ENCODE measurements around the gene ATP13A3. TPM values are rescaled to one million over a fixed set of nuclear protein-coding genes. Genes with fewer than 3 reads are reported as not detected.
A peak's percentile ranks its signal among the peaks of the same experiment; 100 is the strongest.

ATP13A3 gene
- total and polyA plus RNA-seq, 10 donors: 10.3 to 142 (median 81.6) TPM

GRCh38 chr3:194469977-194470376 lies 16.8 kb downstream of the ATP13A3 start:
- Histone ChIP-seq H3K4me3 (no peak overlapping the region), H3K36me3 (no peaks in the 10 kb centered on the region), H3K9me3 (no peaks in the 10 kb centered on the region), H3K27ac (peak overlapping the region in 1 of 8 donors; percentile 22), H3K27me3 (replicated peaks in 1 of 7) (no peaks in the 10 kb centered on the region), H3K4me1 (peaks cover 7 to 78% (median 31%) of the 10 kb centered on the region in 6 donors)
- DNase-seq: no peak
- TF ChIP-seq, protein P1, sequence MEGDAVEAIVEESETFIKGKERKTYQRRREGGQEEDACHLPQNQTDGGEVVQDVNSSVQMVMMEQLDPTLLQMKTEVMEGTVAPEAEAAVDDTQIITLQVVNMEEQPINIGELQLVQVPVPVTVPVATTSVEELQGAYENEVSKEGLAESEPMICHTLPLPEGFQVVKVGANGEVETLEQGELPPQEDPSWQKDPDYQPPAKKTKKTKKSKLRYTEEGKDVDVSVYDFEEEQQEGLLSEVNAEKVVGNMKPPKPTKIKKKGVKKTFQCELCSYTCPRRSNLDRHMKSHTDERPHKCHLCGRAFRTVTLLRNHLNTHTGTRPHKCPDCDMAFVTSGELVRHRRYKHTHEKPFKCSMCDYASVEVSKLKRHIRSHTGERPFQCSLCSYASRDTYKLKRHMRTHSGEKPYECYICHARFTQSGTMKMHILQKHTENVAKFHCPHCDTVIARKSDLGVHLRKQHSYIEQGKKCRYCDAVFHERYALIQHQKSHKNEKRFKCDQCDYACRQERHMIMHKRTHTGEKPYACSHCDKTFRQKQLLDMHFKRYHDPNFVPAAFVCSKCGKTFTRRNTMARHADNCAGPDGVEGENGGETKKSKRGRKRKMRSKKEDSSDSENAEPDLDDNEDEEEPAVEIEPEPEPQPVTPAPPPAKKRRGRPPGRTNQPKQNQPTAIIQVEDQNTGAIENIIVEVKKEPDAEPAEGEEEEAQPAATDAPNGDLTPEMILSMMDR (IDR thresholded peaks at IDR 0.05 in 8 of 11, conservative IDR thresholded peaks at IDR 0.05 in 3 of 11): no peak
- TF ChIP-seq POLR2A (IDR thresholded peaks at IDR 0.05): no peak
- no peak for TF ChIP-seq POLR2AphosphoS5 (IDR thresholded peaks at IDR 0.05)
- intact Hi-C loops (cut with DNase I; ENCODE audit: low total_unique reads): loop anchor here (5.0 kb wide), 2 partner anchors 107 to 127 kb away; no protein-coding TSS in a partner anchor

DNA sequence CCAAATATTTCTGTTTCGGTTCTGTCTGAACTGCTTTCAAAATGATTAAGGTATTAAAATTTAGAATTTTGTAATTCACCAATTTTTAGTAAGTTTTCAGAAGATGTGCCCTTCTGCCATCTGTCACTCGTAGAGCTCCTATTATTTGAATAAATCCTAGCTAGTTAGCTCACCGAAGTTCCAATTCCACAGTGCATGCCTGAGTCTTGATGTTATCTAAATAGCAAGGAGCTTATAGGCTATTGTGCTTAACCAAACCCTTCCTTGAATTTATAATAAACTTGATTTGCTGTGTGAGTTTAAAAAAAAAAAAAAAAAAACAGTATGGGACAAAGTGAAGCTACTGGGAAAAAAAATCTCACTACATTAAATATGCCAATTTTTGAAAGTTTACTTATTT lies 18.7 kb downstream of the ATP13A3 start:
- peaks cover 7 to 65% (median 31%) of the 10 kb centered on the region in 6 donors for H3K4me1 ChIP-seq
- intact Hi-C loops (cut with DNase I; ENCODE audit: low total_unique reads): no loop called here
- no peaks in the 10 kb centered on the region for H3K27me3 ChIP-seq (replicated peaks in 1 of 7)
- H3K27ac ChIP-seq: no peak overlapping the region
- H3K9me3 ChIP-seq: no peaks in the 10 kb centered on the region
- H3K4me3 ChIP-seq: no peak overlapping the region
- TF ChIP-seq, protein P1 (IDR thresholded peaks at IDR 0.05 in 8 of 11, conservative IDR thresholded peaks at IDR 0.05 in 3 of 11): no peak
- TF ChIP-seq POLR2AphosphoS5 (IDR thresholded peaks at IDR 0.05) (no peak), POLR2A (IDR thresholded peaks at IDR 0.05) (no peak)
- 71 to 92% (median 89%) methylated on average over 3 of the region's 3 CpGs for WGBS, 5 donors
- no peak for DNase-seq
- no peaks in the 10 kb centered on the region for H3K36me3 ChIP-seq

GRCh38 chr3:194466761-194467356 lies 19.9 kb downstream of the ATP13A3 start:
- Histone ChIP-seq H3K9me3 (no peaks in the 10 kb centered on the region), H3K4me3 (no peak overlapping the region), H3K36me3 (peaks cover 0 to 4% (median 0%) of the 10 kb centered on the region in 6 donors), H3K27me3 (replicated peaks in 1 of 7) (no peaks in the 10 kb centered on the region), H3K27ac (no peak overlapping the region), H3K4me1 (peaks cover 0 to 56% (median 22%) of the 10 kb centered on the region in 6 donors)
- TF ChIP-seq, protein P1 (IDR thresholded peaks at IDR 0.05 in 8 of 11, conservative IDR thresholded peaks at IDR 0.05 in 3 of 11): no peak
- TF ChIP-seq POLR2AphosphoS5 (IDR thresholded peaks at IDR 0.05) (no peak), POLR2A (IDR thresholded peaks at IDR 0.05) (no peak)
- DNase-seq: no peak
- WGBS, 5 donors: 74 to 93% (median 90%) methylated on average over 2 of the region's 2 CpGs
- intact Hi-C loops (cut with DNase I; ENCODE audit: low total_unique reads): no loop called here

GRCh38 chr3:194465920-194466570 lies 20.8 kb downstream of the ATP13A3 start:
- peaks cover 0 to 8% (median 0%) of the 10 kb centered on the region in 6 donors for H3K36me3 ChIP-seq
- H3K4me1 ChIP-seq: peaks cover 0 to 48% (median 17%) of the 10 kb centered on the region in 6 donors
- no peak overlapping the region for H3K27ac ChIP-seq
- WGBS, 5 donors: 42 to 47% (median 46%) methylated on average over 5 of the region's 5 CpGs
- DNase-seq: no peak
- no peaks in the 10 kb centered on the region for H3K27me3 ChIP-seq (replicated peaks in 1 of 7)
- TF ChIP-seq POLR2AphosphoS5 (IDR thresholded peaks at IDR 0.05): no peak
- TF ChIP-seq POLR2A (IDR thresholded peaks at IDR 0.05): no peak
- TF ChIP-seq, protein P1 (IDR thresholded peaks at IDR 0.05 in 8 of 11, conservative IDR thresholded peaks at IDR 0.05 in 3 of 11): no peak
- H3K4me3 ChIP-seq: peak overlapping the region in 1 of 8 donors; percentile 6
- intact Hi-C loops (cut with DNase I; ENCODE audit: low total_unique reads): no loop called here
- H3K9me3 ChIP-seq: no peaks in the 10 kb centered on the region

Measured in spleen (tissue), 11 donors.